IMR-90 (cell line): ENCODE results near the gene EDIL3. TPM values are rescaled to one million over a fixed set of nuclear protein-coding genes. Genes with fewer than 3 reads are reported as not detected.

Experiments used
- ATAC-seq: fragments of 200-7000 bp; cut with Tn5 transposase; 2 replicates; pipeline ENCODE4 v1.9.1; 2020; ENCODE audit warnings: low read depth, mild to moderate bottlenecking, moderate library complexity
- BruUV-seq: library from RNA; stranded (reverse); fragments of 400-500 nt; replicated peaks from 2 replicates; lab custom pipeline; 2021; lab: Mats Ljungman, UMichigan
- CTCF ChIA-PET: fragments of 300-600 bp; formaldehyde crosslinking; extraction: SDS; loops from one replicate; lab custom pipeline; 2021; ENCODE audit warnings: antibody characterized with exemption; lab: Yijun Ruan, JAX
- POLR2A ChIA-PET: fragments of 300-600 bp; sonication (Branson Sonifier 250); formaldehyde crosslinking; loops from one replicate; lab custom pipeline; 2022; ENCODE audit warnings: antibody characterized with exemption; ENCODE audit not compliant: unreplicated experiment; lab: Charles Lee
- DNase-seq: peaks from one replicate; pipeline ENCODE4 v3.0.0; 2013
- H2AFZ ChIP-seq: replicated peaks from 2 replicates; pipeline ENCODE3; 2013; ENCODE audit warnings: low read length, mild to moderate bottlenecking; ENCODE audit not compliant: poor library complexity
- H2AK5ac ChIP-seq: 2 replicates; pipeline ENCODE4 v1.6.1; 2013; ENCODE audit warnings: low read depth, low read length, inconsistent platforms
- H2AK9ac ChIP-seq: replicated peaks from 2 replicates; pipeline ENCODE3; 2013; ENCODE audit warnings: mild to moderate bottlenecking, low read depth, low read length, moderate library complexity; ENCODE audit not compliant: poor library complexity
- H2BK120ac ChIP-seq: 2 replicates; pipeline ENCODE4 v1.6.1; 2013; ENCODE audit warnings: low read depth, low read length, inconsistent platforms
- H2BK15ac ChIP-seq: 3 replicates; pipeline ENCODE4 v1.6.1; 2013; ENCODE audit warnings: low read depth, low read length, inconsistent platforms
- H2BK20ac ChIP-seq: 2 replicates; pipeline ENCODE4 v1.6.1; 2013; ENCODE audit warnings: low read depth, mild to moderate bottlenecking, inconsistent platforms, low read length, moderate library complexity
- H2BK5ac ChIP-seq: 2 replicates; pipeline ENCODE4 v1.6.1; 2013; ENCODE audit warnings: mild to moderate bottlenecking, low read depth, low read length, inconsistent platforms; ENCODE audit not compliant: poor library complexity, severe bottlenecking
- H3K14ac ChIP-seq: replicated peaks from 2 replicates; pipeline ENCODE4 v1.6.1; 2013; ENCODE audit warnings: low read depth, low read length, inconsistent platforms
- H3K18ac ChIP-seq: 2 replicates; pipeline ENCODE4 v1.6.1; 2013; ENCODE audit warnings: low read depth, low read length, control low read depth
- H3K23ac ChIP-seq: 2 replicates; pipeline ENCODE4 v1.6.1; 2013; ENCODE audit warnings: low read depth, low read length, inconsistent platforms
- H3K27ac ChIP-seq: 2 replicates; pipeline ENCODE4 v1.5.1; 2013; ENCODE audit warnings: mild to moderate bottlenecking, control low read depth, low read length; ENCODE audit not compliant: insufficient read depth
- H3K27me3 ChIP-seq: 2 replicates; pipeline ENCODE4 v1.6.1; 2013; ENCODE audit warnings: low read length; ENCODE audit not compliant: control insufficient read depth, insufficient read depth
- H3K36me3 ChIP-seq: 2 replicates; pipeline ENCODE4 v1.6.1; 2013; ENCODE audit warnings: low read length, mixed read lengths; ENCODE audit not compliant: control insufficient read depth, insufficient read depth
- H3K4ac ChIP-seq: 2 replicates; pipeline ENCODE4 v1.6.1; 2013; ENCODE audit warnings: low read depth, low read length, inconsistent platforms
- H3K4me1 ChIP-seq: 2 replicates; pipeline ENCODE4 v1.6.1; 2013; ENCODE audit warnings: low read length, mixed read lengths; ENCODE audit not compliant: control insufficient read depth, insufficient read depth
- H3K4me2 ChIP-seq: 2 replicates; pipeline ENCODE4 v1.6.1; 2013; ENCODE audit warnings: low read depth, mild to moderate bottlenecking, control low read depth, low read length, moderate library complexity
- H3K4me3 ChIP-seq: 2 replicates; pipeline ENCODE4 v1.5.1; 2013; ENCODE audit warnings: low read depth, mild to moderate bottlenecking, control low read depth, low read length, moderate library complexity; ENCODE audit not compliant: insufficient read depth
- H3K56ac ChIP-seq: 2 replicates; pipeline ENCODE4 v1.6.1; 2013; ENCODE audit warnings: low read length, inconsistent platforms; ENCODE audit not compliant: insufficient read depth; ENCODE audit errors: extremely low read depth
- H3K79me1 ChIP-seq, 2 experiments: 2 replicates each; pipeline ENCODE4 v1.6.1; 2013; ENCODE audit warnings: low read length in 2 of 2, inconsistent platforms in 1 of 2, low read depth in 1 of 2
- H3K9ac ChIP-seq: 2 replicates; pipeline ENCODE4 v1.6.1; 2013; ENCODE audit warnings: low read depth, low read length, control low read depth
- H3K9me1 ChIP-seq: 2 replicates; pipeline ENCODE4 v1.6.1; 2013; ENCODE audit warnings: low read length, inconsistent platforms; ENCODE audit not compliant: insufficient read depth
- H3K9me3 ChIP-seq: 2 replicates; pipeline ENCODE4 v1.6.1; 2013; ENCODE audit warnings: low read length; ENCODE audit not compliant: control insufficient read depth, insufficient read depth
- H4K20me1 ChIP-seq: 2 replicates; pipeline ENCODE4 v1.6.1; 2013; ENCODE audit warnings: low read length, inconsistent platforms; ENCODE audit not compliant: insufficient read depth
- H4K5ac ChIP-seq: 2 replicates; pipeline ENCODE4 v1.6.1; 2013; ENCODE audit warnings: mild to moderate bottlenecking, low read depth, low read length, control low read depth
- H4K8ac ChIP-seq, 2 experiments: 2 replicates each; pipeline ENCODE4 v1.6.1; 2013; ENCODE audit warnings: low read depth in 2 of 2, low read length in 2 of 2, control low read depth in 1 of 2, inconsistent platforms in 1 of 2
- H4K91ac ChIP-seq: 2 replicates; pipeline ENCODE4 v1.6.1; 2013; ENCODE audit warnings: low read depth, low read length, inconsistent platforms; ENCODE audit not compliant: insufficient read depth
- CEBPB ChIP-seq: IDR thresholded peaks from 2 replicates; pipeline ENCODE4 v1.6.1; 2012; ENCODE audit warnings: low read depth, low read length, improper control_type of control experiment
- MXI1 ChIP-seq: IDR thresholded peaks from 2 replicates; pipeline ENCODE4 v1.6.1; 2012; ENCODE audit warnings: low read depth, mild to moderate bottlenecking, low read length, moderate library complexity, borderline replicate concordance
- WGBS, 2 experiments: methylation state at CpG; one replicate each; pipeline versions ENCODE4 v1.1.5 to v1.1.7; 2013; ENCODE audit warnings: missing lambda C conversion rate in 2 of 2; ENCODE audit not compliant: insufficient read length in 1 of 2; ENCODE audit errors: extremely low coverage in 2 of 2; 5-methylcytosine and 5-hydroxymethylcytosine counted together
- dilution Hi-C: fragments of 300-500 bp; cut with HindIII; formaldehyde crosslinking; loops from one replicate; pipeline ENCODE4 v1.14.3; 2018; ENCODE audit warnings: low sequenced_read_pairs; ENCODE audit not compliant: unreplicated experiment
- in situ Hi-C: fragments of 300-500 bp; cut with MboI; formaldehyde crosslinking; loops from 3 replicates; pipeline ENCODE4 v1.14.3; 2019; ENCODE audit warnings: low sequenced_read_pairs, inconsistent platforms, mixed read lengths
- intact Hi-C: fragments of 100-400 bp; cut with micrococcal nuclease; formaldehyde crosslinking; loops from 2 replicates; pipeline ENCODE4 v1.10.0; 2022
- polyA plus RNA-seq, 3 experiments: library from polyadenylated mRNA; depleted of rRNA; stranded (reverse); fragments of >200 nt; gene quantifications; 2 replicates each; pipeline ENCODE4 v1.2.3, GENCODE V29; 2012; ENCODE audit warnings: low replicate concordance in 1 of 3
- total RNA-seq: library from RNA; depleted of rRNA; stranded (reverse); fragments of >200 nt; gene quantifications from 2 replicates; pipeline ENCODE4 v1.2.3, GENCODE V29; 2012

The EDIL3 gene
- total and polyA plus RNA-seq, 2 of the 4 experiments (the other 2 are of a cell fraction): 55.5 to 82.8 TPM

GRCh38 chr5:84016085-84016484, 368.6 kb downstream of the EDIL3 start:
- Histone ChIP-seq H2BK15ac (peak overlapping the region; percentile 83; the same call in 1 of the 3 replicates), H3K9me3 (no peaks in the 10 kb centered on the region), H4K5ac (no peak overlapping the region; the same call in 1 of the 2 replicates), H3K79me1 (peaks cover 0 to 3% of the 10 kb centered on the region in 2 experiments; a peak in 2 of 4 replicates), H3K56ac (peak overlapping the region; percentile 24; the same call in 1 of the 2 replicates), H3K4ac (peak overlapping the region; percentile 78; the same call in 1 of the 2 replicates), H2BK20ac (peak overlapping the region; percentile 70; the same call in 1 of the 2 replicates), H3K9ac (peak overlapping the region; percentile 20; the same call in 1 of the 2 replicates), H3K14ac (peak overlapping the region; percentile 63; the same call in 1 of the 2 replicates), H3K4me1 (peaks cover 8% of the 10 kb centered on the region), H2AK5ac (peak overlapping the region; percentile 75; the same call in 1 of the 2 replicates), H2AK9ac (no peak overlapping the region), H4K8ac (peak overlapping the region in 1 of 2 experiments; percentile 68; a peak in 3 of 4 replicates), H4K20me1 (no peaks in the 10 kb centered on the region), H2AFZ (no peak overlapping the region), H3K27ac (peak overlapping the region; percentile 39; the same call in 1 of the 2 replicates), H2BK120ac (peak overlapping the region; percentile 75), H3K9me1 (no peaks in the 10 kb centered on the region), H3K36me3 (no peaks in the 10 kb centered on the region), H3K18ac (peak overlapping the region; percentile 71), H3K23ac (peak overlapping the region; percentile 98), H3K27me3 (no peaks in the 10 kb centered on the region), H2BK5ac (peak overlapping the region; percentile 76), H4K91ac (peak overlapping the region; percentile 75; the same call in 1 of the 2 replicates), H3K4me3 (no peak overlapping the region), H3K4me2 (peak overlapping the region; percentile 7; the same call in 1 of the 2 replicates)
- whole genome bisulfite sequencing, 2 experiments: no CpG with 5 or more reads among the region's 3 CpGs
- peak; percentile 64 for TF ChIP-seq CEBPB
- TF ChIP-seq MXI1: no peak
- in situ Hi-C loops: no loop called here
- peak; percentile 73 for ATAC-seq
- ChIA-PET POLR2A (no interaction called here), CTCF (interaction anchor here (0.6 to 1.3 kb wide), 2 partner anchors 9 to 49 kb away, joined by 3 read pairs; no protein-coding TSS in a partner anchor)
- DNase-seq: peak; percentile 65
- BruUV-seq: no TSS peak
- intact Hi-C loops: loop anchor here (10.0 kb wide), 1 partner anchor 369 kb away; the partner anchor contains the start of gene EDIL3
- dilution Hi-C loops: no loop called here
